Posterior vena cava (tissue), 2 donors: Measurements from ENCODE around the gene CCND1. TPM values are rescaled to one million over a fixed set of nuclear protein-coding genes. Genes with fewer than 3 reads are reported as not detected.

Source experiments
- DNase-seq: peaks from one replicate; pipeline ENCODE4 v3.0.0-alpha.2; 2020; ENCODE audit warnings: low spot score
- intact Hi-C, 2 donors: fragments of 100-400 bp; cut with DNase I; formaldehyde crosslinking; loops; one replicate each; pipeline versions ENCODE4 v1.14.1 to v1.14.2; 2022 to 2023
- long read RNA-seq, 2 donors: library from polyadenylated mRNA; unstranded; transcript quantifications; one replicate each; pipeline ENCODE4 v2.0.0, GENCODE V29; 2020 to 2021
- total RNA-seq, 2 donors: library from RNA; stranded (reverse); fragmentation: NEBNext Ultra II Directional; extraction: Animal tissue kit (Norgen Biotek cat#: 25700); gene quantifications; one replicate each; pipeline ENCODE4 v1.2.1, GENCODE V29; 2021
- donor health status: DM: yes; HTN: yes; CAD: no.
- donor health status: DM: yes; HTN: yes; CAD: no.

Gene CCND1
- 100 to 1,000 TPM in 1 of 2 donors, 10 to 100 TPM in 1; 65.8 to 100 TPM for total RNA-seq
- long read RNA-seq, donor 1, full-length matches to known transcripts = 7 of 21 reads
- long read RNA-seq, donor 1, partial matches to known transcripts = 9 of 21 reads
- long read RNA-seq, donor 1, other reads (novel, unspliced or antisense) = 5 of 21 reads
- long read RNA-seq, donor 2, full-length matches to known transcripts = 78 of 111 reads
- long read RNA-seq, donor 2, partial matches to known transcripts = 5 of 111 reads
- long read RNA-seq, donor 2, other reads (novel, unspliced or antisense) = 28 of 111 reads

- DNase-seq = peak; percentile 91
- intact Hi-C loops = loop anchor here (2.0 to 5.0 kb wide), 3 partner anchors 344 to 538 kb away; partner anchors contain the start of gene MYEOV (in 1 of the 2)
Observed at GRCh38 chr11:69640995-69641581, at the start of gene CCND1. Gene CCND1, plus strand, starts transcription at chr11:69641156. Its CDS starts 158 bp downstream, at chr11:69641314.

DNA sequence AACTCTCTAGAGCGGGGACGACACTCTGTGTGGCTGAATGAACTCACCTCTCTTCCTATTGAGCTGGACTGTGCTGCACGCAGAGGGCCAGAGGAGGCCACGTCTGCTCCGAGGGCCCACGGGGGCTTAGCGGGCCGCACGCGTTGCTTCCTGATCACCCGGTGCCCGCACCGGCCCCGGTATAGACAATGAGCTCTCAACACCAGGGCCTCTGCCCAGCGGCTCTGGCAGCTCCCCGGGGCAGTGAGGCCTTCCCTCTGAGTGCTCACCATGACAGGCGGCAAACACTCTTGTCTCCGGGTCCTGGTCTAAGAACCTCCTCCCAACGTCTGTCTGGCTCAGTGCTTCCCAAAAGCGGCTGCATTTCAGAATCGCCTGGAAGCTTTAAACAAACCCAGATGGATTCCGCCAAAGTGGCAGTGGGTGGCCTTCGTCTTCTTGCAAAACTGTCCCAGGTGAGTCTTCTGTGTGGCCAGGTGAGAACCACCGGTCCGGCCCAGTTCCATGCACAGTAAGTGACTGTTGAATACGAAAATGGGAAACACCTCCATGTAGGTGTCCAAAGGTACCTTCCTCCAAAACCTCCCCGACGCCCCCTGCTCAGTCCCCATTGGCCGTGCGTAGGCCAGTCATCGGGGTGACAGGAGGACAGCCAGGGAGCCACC is 47.8 kb upstream of the CCND1 start:
- intact Hi-C loops = no loop called here
- no peak for DNase-seq

DNA sequence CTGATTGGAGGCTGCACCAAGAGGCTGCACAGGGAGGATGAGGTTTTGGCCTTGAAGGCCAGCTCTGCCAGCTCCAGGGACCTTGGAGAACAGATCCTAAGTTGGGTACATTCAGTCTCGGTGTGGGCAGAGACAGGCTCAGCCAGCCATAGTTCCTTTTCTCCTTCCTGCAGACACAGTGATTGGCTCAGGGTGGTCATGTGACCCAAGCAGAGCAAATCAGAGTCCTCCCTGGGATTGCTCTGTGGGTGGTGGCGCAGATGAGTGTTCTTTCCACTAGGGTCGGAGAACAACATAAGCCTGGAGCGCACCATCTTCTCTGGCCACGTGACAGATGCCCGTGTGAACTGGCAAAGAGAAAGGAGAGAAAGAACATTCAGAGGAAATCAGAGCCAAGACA is 47.1 kb upstream of the CCND1 start:
- intact Hi-C loops = no loop called here
- DNase-seq = no peak

DNA sequence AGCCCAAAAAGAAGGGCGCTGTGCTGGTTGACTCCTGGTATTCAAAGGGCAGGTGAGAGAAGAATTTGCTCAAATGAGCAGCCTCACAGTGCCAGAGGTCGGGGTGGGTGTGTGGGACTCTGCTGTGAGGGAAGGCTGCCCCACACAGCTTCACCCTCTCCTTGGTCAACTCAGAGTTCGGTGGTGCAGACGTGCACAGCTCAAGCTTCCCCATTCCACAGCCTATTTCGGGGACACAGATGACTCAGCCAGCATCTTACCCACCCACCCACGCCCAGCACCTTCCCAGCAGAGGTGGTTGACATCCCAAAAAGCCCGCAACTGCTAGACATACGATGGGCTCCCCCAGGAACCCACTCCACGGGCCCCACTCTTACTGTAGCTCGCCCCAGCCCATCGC is 46.5 kb upstream of the CCND1 start:
- intact Hi-C loops = no loop called here
- no peak for DNase-seq

- intact Hi-C loops = no loop called here
Observed at GRCh38 chr11:69595805-69596665, 44.9 kb upstream of the CCND1 start.

DNA sequence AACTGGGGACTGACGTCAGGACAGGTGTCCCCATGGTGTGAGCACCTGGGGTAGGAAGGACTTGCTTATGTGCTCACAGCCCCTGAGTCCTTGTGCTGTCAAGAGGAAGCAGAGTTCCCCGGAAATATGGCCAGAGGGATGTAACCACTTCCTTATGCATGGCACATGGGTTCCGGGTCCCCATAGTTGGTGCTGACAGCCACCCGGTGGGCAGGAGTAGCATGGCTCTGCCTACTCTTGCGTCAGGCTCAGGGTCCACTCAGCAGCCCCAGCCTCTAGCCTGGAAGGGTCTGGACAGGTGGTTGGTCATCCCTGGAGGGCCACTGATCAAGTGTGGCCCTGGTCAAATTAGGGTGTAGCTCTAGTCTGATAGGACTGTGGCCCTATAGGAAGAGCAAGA is 42.8 kb upstream of the CCND1 start:
- intact Hi-C loops = no loop called here
- no peak for DNase-seq

More at GRCh38 chr11:69595805-69596665, 44.9 kb upstream of the CCND1 start:
- no peak for DNase-seq

- intact Hi-C loops = no loop called here
Observed at GRCh38 chr11:69599502-69599901, 41.5 kb upstream of the CCND1 start.

GRCh38 chr11:69600001-69600400 is 41.0 kb upstream of the CCND1 start:
- no peak for DNase-seq
- intact Hi-C loops = no loop called here

More at GRCh38 chr11:69599502-69599901, 41.5 kb upstream of the CCND1 start:
- DNase-seq = no peak

GRCh38 chr11:69601011-69601975 is 39.7 kb upstream of the CCND1 start:
- no peak for DNase-seq

DNA sequence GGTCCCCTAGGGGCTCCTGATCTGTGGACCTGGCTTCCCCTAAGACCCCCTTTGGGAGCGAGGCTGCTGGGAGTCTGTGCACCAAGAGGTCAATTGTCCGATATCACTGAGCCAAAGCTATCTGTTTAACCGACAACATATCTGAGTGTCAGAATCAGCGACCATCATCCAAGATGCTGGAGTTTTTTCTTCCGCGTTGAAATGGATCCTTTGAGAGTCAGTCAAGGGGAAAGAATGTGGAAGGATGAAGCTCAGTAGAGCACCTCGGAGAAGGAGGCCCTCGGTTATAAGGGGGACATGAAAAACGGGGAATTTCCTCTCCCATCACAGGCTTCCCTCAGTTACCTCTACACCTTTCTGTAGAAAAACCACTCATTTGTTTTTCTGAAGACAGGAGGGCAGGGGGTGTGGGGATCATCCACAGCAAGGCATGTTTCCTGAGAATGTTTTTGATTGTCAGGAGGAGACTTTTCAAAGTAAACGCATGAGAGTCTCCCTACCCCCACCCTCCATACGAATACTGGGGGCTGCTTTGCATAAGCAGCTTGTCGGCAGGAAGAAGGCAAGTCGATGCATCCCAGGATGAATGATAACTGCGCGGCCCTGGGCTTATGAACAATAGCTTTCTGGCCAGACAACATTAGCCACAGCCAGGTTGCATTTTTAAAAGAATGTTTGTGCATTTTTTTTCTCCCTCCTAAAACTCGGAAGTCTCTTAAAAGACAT is 37.7 kb upstream of the CCND1 start:
- intact Hi-C loops = no loop called here
- no peak for DNase-seq

More at GRCh38 chr11:69601011-69601975, 39.7 kb upstream of the CCND1 start:
- intact Hi-C loops = no loop called here

- DNase-seq = no peak
- intact Hi-C loops = no loop called here
Observed at GRCh38 chr11:69604055-69604454, 36.9 kb upstream of the CCND1 start.

DNA sequence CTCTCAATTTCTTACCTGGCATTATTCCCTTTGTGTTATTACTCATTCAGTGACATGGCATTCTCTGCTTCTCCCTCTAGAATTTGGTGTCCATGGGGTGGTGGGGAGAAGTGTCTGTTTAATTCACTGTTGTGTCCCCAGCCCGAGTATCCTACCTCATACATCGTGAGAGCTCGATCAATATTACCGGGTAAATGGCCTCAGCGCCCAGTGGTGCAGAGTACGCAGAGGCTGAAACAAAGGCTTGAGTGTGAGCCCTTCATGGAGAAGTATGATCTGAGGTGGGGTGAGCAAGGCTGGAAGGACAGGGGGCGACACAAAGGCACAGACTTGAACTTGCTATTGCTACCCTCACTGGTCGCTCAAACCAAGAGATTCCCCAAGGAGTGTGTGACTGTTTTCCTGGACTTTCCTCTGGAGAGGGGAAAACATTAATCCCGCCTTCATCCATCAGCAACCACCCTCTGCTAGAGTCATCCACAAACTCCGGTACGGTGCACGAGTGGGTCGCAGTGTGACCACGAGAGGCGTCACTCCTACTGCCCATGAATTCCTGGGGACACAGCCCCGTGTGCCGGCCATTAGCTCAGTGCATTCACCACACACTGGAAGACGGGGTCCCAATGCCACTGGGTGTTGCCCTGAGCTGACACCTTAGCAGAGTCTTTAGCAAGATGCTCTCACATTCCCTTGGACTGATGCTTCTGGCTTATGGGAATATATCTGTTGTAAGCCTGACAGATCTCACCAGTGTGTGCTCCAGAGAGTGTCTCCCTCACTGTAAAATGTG is 35.0 kb upstream of the CCND1 start:
- no peak for DNase-seq
- intact Hi-C loops = no loop called here

GRCh38 chr11:69609351-69609750 is 31.6 kb upstream of the CCND1 start:
- intact Hi-C loops = no loop called here
- no peak for DNase-seq

DNA sequence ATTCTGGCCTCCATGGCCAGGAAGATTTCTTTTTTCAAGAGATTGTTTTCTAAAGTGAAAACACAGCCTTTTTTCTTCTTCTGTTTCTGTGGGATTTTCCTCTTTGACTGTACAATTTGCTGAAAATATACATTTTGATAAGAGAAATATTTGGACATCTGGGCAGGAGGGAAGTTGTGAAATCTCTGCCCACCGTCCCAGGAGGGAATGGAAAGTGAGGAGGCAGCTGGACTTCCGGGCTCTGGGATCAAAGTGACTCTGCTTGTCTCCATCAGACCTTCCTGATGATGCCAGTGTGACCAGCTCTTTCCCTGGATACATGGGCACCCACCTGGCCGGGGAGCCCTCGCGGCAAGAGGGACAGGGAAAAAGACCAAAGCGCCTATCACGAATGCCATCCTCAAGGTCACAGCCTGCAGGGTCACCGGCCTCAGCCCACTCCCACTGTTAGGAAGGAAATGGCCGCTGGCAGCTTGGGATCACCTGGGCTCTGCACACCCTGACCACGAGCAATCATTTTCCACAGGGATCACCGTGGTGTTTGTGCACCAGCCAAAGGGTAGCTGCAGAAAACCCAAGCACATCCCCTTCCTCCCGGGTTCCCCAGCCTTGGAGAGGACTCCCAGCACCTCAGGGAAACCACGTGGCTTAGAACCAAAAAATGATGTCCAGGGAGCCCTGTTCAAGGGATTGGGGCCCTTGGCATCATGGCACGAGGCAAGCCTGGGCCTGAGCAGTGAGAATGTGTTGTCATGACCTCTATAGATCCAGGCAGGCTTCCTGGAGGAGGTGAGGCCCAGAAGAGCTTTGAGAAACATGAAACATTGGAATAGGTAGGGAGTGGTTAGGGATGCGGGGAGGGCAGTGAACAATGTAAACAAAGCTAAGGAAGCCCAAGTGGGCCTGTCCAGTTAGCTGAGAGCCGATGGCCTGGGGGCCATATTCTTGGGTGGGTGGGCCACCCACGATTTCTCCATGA is 29.1 kb upstream of the CCND1 start:
- intact Hi-C loops = no loop called here
- DNase-seq = no peak

- intact Hi-C loops = no loop called here
- DNase-seq = no peak
Observed at GRCh38 chr11:69613594-69613993, 27.4 kb upstream of the CCND1 start.

GRCh38 chr11:69614085-69614484 is 26.9 kb upstream of the CCND1 start:
- intact Hi-C loops = no loop called here

More at GRCh38 chr11:69614085-69614484, 26.9 kb upstream of the CCND1 start:
- DNase-seq = no peak
